Measurements from ENCODE around the gene ATP8A2.

DNA sequence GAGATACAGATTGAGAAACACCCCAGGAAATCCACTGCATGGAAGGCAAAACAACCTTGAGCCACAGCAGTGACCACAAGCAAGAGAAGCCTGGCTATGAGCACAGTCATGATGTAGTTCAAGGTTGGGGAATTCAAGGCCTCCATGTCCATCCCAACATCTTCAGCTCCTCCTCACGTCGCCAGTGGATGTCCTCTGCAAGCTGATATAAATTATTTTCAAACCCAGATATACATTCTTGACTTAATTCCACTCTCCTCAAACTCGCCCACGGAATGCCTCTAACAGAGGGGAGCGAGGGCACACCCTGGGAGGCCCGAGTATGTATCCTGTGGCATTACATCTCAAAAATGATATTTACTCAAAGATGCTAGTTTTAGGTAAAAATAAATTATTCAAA is 574.5 kb downstream of the ATP8A2 start:
- TF ChIP-seq, protein P1, sequence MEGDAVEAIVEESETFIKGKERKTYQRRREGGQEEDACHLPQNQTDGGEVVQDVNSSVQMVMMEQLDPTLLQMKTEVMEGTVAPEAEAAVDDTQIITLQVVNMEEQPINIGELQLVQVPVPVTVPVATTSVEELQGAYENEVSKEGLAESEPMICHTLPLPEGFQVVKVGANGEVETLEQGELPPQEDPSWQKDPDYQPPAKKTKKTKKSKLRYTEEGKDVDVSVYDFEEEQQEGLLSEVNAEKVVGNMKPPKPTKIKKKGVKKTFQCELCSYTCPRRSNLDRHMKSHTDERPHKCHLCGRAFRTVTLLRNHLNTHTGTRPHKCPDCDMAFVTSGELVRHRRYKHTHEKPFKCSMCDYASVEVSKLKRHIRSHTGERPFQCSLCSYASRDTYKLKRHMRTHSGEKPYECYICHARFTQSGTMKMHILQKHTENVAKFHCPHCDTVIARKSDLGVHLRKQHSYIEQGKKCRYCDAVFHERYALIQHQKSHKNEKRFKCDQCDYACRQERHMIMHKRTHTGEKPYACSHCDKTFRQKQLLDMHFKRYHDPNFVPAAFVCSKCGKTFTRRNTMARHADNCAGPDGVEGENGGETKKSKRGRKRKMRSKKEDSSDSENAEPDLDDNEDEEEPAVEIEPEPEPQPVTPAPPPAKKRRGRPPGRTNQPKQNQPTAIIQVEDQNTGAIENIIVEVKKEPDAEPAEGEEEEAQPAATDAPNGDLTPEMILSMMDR (IDR thresholded peaks at IDR 0.05 in 2 of 3, conservative IDR thresholded peaks at IDR 0.05 in 1 of 3; ENCODE audit: insufficient read depth in 2 of 3, low read depth in 1 of 3, low read length in 3 of 3): no peak
- TF ChIP-seq MAZ (CRISPR knock-in tag; conservative IDR thresholded peaks at IDR 0.05 in 1 of 2, IDR thresholded peaks at IDR 0.05 in 1 of 2) (no peak), FOSL1 (tag; conservative IDR thresholded peaks at IDR 0.05) (no peak)

Measured in K562 (cell line).